HTERT RPE-1 (cell line): Measurements from ENCODE around the gene GALNT5.
"Not testable (repeated sequence)": the region's sequence is repeated elsewhere in the genome, so short reads cannot be mapped to it uniquely, and the experiment has no call there.

Source experiments
- in situ Hi-C: fragments of 300-500 bp; cut with MboI; formaldehyde crosslinking; loops from 4 replicates; pipeline ENCODE4 v1.14.3; 2020; ENCODE audit warnings: low sequenced_read_pairs

GALNT5 gene

GRCh38 chr2:157257312-157258252, at the start of gene GALNT5:
Gene GALNT5 (plus strand): TSS chr2:157257705. CDS start chr2:157258083, 378 bp downstream.
- in situ Hi-C loops = no loop called here

- in situ Hi-C loops = no loop called here
These were observed 41.1 kb upstream of the GALNT5 start for GRCh38 chr2:157216286-157216965.

GRCh38 chr2:157217409-157217808, 40.1 kb upstream of the GALNT5 start:
- in situ Hi-C loops = no loop called here

- in situ Hi-C loops = no loop called here
These were observed 38.6 kb upstream of the GALNT5 start for GRCh38 chr2:157218911-157219310.

- in situ Hi-C loops = no loop called here
These were observed 37.0 kb upstream of the GALNT5 start for GRCh38 chr2:157220502-157220901.

GRCh38 chr2:157221394-157221988, 36.0 kb upstream of the GALNT5 start:
- in situ Hi-C loops = no loop called here

GRCh38 chr2:157223624-157224205, 33.8 kb upstream of the GALNT5 start:
- in situ Hi-C loops = no loop called here

GRCh38 chr2:157224448-157224847, 33.1 kb upstream of the GALNT5 start:
- in situ Hi-C loops = not testable (repeated sequence)

GRCh38 chr2:157227592-157227991, 29.9 kb upstream of the GALNT5 start:
- in situ Hi-C loops = no loop called here

- in situ Hi-C loops = no loop called here
These were observed 28.6 kb upstream of the GALNT5 start for GRCh38 chr2:157228946-157229345.

GRCh38 chr2:157229572-157229971, 27.9 kb upstream of the GALNT5 start:
- in situ Hi-C loops = no loop called here

- in situ Hi-C loops = no loop called here
These were observed 26.0 kb upstream of the GALNT5 start for GRCh38 chr2:157231476-157231875.

- in situ Hi-C loops = no loop called here
These were observed 24.0 kb upstream of the GALNT5 start for GRCh38 chr2:157233506-157233905.

GRCh38 chr2:157236404-157236803, 21.1 kb upstream of the GALNT5 start:
- in situ Hi-C loops = no loop called here

- in situ Hi-C loops = no loop called here
These were observed 19.2 kb upstream of the GALNT5 start for GRCh38 chr2:157238296-157238695.

GRCh38 chr2:157244691-157245090, 12.8 kb upstream of the GALNT5 start:
- in situ Hi-C loops = no loop called here

- in situ Hi-C loops = no loop called here
These were observed 12.2 kb upstream of the GALNT5 start for GRCh38 chr2:157245144-157245840.

GRCh38 chr2:157245846-157246764, 11.4 kb upstream of the GALNT5 start:
- in situ Hi-C loops = no loop called here

- in situ Hi-C loops = no loop called here
These were observed 10.6 kb upstream of the GALNT5 start for GRCh38 chr2:157246765-157247407.
